ENCODE measurements around the gene TDRD6. TPM values are rescaled to one million over a fixed set of nuclear protein-coding genes. Genes with fewer than 3 reads are reported as not detected.

Gene TDRD6
- total and polyA plus RNA-seq, 12 donors: 0.18 to 1.7 (median 0.59) TPM

GRCh38 chr6:46729787-46730326 is 42.2 kb downstream of the TDRD6 start:
- DNase-seq: no peak
- Histone ChIP-seq H3K4me1 (replicated peaks in 1 of 2) (peaks cover 0 to 2% of the 10 kb centered on the region in 2 donors), H3K27ac (no peak overlapping the region), H3K9me3 (replicated peaks in 1 of 3) (no peaks in the 10 kb centered on the region), H3K36me3 (replicated peaks in 1 of 2) (no peaks in the 10 kb centered on the region), H3K4me3 (no peak overlapping the region), H3K27me3 (no peaks in the 10 kb centered on the region)
- TF ChIP-seq POLR2A (IDR thresholded peaks at IDR 0.05): no peak
- TF ChIP-seq, protein P1, sequence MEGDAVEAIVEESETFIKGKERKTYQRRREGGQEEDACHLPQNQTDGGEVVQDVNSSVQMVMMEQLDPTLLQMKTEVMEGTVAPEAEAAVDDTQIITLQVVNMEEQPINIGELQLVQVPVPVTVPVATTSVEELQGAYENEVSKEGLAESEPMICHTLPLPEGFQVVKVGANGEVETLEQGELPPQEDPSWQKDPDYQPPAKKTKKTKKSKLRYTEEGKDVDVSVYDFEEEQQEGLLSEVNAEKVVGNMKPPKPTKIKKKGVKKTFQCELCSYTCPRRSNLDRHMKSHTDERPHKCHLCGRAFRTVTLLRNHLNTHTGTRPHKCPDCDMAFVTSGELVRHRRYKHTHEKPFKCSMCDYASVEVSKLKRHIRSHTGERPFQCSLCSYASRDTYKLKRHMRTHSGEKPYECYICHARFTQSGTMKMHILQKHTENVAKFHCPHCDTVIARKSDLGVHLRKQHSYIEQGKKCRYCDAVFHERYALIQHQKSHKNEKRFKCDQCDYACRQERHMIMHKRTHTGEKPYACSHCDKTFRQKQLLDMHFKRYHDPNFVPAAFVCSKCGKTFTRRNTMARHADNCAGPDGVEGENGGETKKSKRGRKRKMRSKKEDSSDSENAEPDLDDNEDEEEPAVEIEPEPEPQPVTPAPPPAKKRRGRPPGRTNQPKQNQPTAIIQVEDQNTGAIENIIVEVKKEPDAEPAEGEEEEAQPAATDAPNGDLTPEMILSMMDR (IDR thresholded peaks at IDR 0.05): no peak
- intact Hi-C loops (cut with DNase I): no loop called here
- 83 to 96% (median 86%) methylated on average over 1 of the region's 1 CpG for WGBS, 4 donors

GRCh38 chr6:46730921-46731461 is 43.3 kb downstream of the TDRD6 start:
- WGBS, 4 donors: 32 to 52% (median 48%) methylated on average over 4 of the region's 4 CpGs
- Histone ChIP-seq H3K27me3 (peaks cover 5% of the 10 kb centered on the region), H3K4me3 (no peak overlapping the region), H3K9me3 (replicated peaks in 1 of 3) (no peaks in the 10 kb centered on the region), H3K36me3 (replicated peaks in 1 of 2) (no peaks in the 10 kb centered on the region), H3K27ac (peak overlapping the region in 1 of 5 donors; percentile 11), H3K4me1 (replicated peaks in 1 of 2) (peaks cover 0 to 11% of the 10 kb centered on the region in 2 donors)
- intact Hi-C loops (cut with DNase I): no loop called here
- TF ChIP-seq, protein P1 (IDR thresholded peaks at IDR 0.05): no peak
- TF ChIP-seq POLR2A (IDR thresholded peaks at IDR 0.05): no peak
- DNase-seq: peak in 1 of 7 donors; percentile 5

DNA sequence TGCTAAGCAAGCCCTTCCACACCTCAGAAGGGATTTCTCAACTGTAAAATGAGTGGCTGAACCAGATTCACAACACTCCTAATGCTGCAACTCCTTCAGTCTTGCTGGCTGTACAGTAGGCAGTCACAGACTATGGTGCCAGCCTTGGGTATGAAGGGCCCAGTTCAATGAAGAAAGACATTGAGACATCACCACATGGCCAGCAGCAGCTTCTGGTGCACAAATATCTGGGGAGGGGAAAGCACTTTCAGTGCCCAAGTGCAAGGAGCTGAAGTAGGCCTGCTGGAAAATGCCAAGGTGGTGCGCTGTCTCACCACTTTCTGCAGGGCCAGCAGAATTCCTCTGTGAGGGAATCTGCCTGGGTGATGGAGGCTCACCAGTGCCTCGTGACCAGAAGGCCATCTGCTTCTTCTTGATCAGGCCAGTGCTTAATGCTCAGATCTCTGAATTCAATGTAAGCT is 45.7 kb downstream of the TDRD6 start:
- WGBS, 4 donors: 84 to 100% (median 87%) methylated on average over 1 to 2 of the region's 2 CpGs
- Histone ChIP-seq H3K4me1 (replicated peaks in 1 of 2) (peaks cover 0 to 11% of the 10 kb centered on the region in 2 donors), H3K9me3 (replicated peaks in 1 of 3) (no peaks in the 10 kb centered on the region), H3K27me3 (peaks cover 5% of the 10 kb centered on the region), H3K36me3 (replicated peaks in 1 of 2) (no peaks in the 10 kb centered on the region), H3K4me3 (no peak overlapping the region), H3K27ac (no peak overlapping the region)
- DNase-seq: no peak
- intact Hi-C loops (cut with DNase I): no loop called here
- TF ChIP-seq, protein P1 (IDR thresholded peaks at IDR 0.05): no peak
- no peak for TF ChIP-seq POLR2A (IDR thresholded peaks at IDR 0.05)

GRCh38 chr6:46734867-46735719 is 47.4 kb downstream of the TDRD6 start, which contains the start of gene PLA2G7:
PLA2G7 (minus strand) TSS chr6:46735375; CDS start chr6:46722891, 12,484 bp downstream.
- Histone ChIP-seq H3K4me1 (replicated peaks in 1 of 2) (peaks cover 0 to 11% of the 10 kb centered on the region in 2 donors), H3K9me3 (replicated peaks in 1 of 3) (no peaks in the 10 kb centered on the region), H3K27ac (peak within 1 kb of the TSS in 2 of 5 donors; percentile 13 to 47), H3K27me3 (peaks cover 5% of the 10 kb centered on the region), H3K36me3 (replicated peaks in 1 of 2) (no peaks in the 10 kb centered on the region), H3K4me3 (peak within 1 kb of the TSS in 2 of 4 donors; percentile 42 to 67)
- intact Hi-C loops (cut with DNase I): no loop called here
- TF ChIP-seq, protein P1 (IDR thresholded peaks at IDR 0.05): peak in 1 of 6 experiments; percentile 13
- no peak for TF ChIP-seq POLR2A (IDR thresholded peaks at IDR 0.05)
- 0 to 2% (median 1%) methylated on average over 12 to 73 of the region's 73 CpGs for WGBS, 4 donors
- peak in 6 of 7 donors; percentile 13 to 58 (median 24) for DNase-seq
